Measurements from ENCODE around the gene AMZ2. TPM values are rescaled to one million over a fixed set of nuclear protein-coding genes. Genes with fewer than 3 reads are reported as not detected.
"Not testable (repeated sequence)": the region's sequence is repeated elsewhere in the genome, so short reads cannot be mapped to it uniquely, and the experiment has no call there.

AMZ2 gene
- total RNA-seq, 4 donors from 2014 or later = 38.2 to 69.9 (median 60.1) TPM

GRCh38 chr17:68257934-68258333 lies 10.1 kb downstream of the AMZ2 start:
- Histone ChIP-seq H3K36me3 (peaks cover 10 to 41% (median 33%) of the 10 kb centered on the region in 4 donors), H3K4me1 (peaks cover 0 to 15% (median 7%) of the 10 kb centered on the region in 4 donors), H3K9me3 (no peaks in the 10 kb centered on the region), H3K27ac (replicated peaks in 1 of 4) (peak overlapping the region in 1 of 4 donors; percentile 71), H3K27me3 (no peaks in the 10 kb centered on the region), H3K4me3 (no peak overlapping the region)
- intact Hi-C loops (cut with DNase I) = no loop called here
- no peak for DNase-seq (ENCODE audit: extremely low spot score)
- TF ChIP-seq CTCF (IDR thresholded peaks at IDR 0.05) = no peak
- no peak for TF ChIP-seq POLR2A (IDR thresholded peaks at IDR 0.05; ENCODE audit: low read depth)
- no peak for TF ChIP-seq EP300 (IDR thresholded peaks at IDR 0.05)
- TF ChIP-seq POLR2AphosphoS5 (IDR thresholded peaks at IDR 0.05) = no peak

DNA sequence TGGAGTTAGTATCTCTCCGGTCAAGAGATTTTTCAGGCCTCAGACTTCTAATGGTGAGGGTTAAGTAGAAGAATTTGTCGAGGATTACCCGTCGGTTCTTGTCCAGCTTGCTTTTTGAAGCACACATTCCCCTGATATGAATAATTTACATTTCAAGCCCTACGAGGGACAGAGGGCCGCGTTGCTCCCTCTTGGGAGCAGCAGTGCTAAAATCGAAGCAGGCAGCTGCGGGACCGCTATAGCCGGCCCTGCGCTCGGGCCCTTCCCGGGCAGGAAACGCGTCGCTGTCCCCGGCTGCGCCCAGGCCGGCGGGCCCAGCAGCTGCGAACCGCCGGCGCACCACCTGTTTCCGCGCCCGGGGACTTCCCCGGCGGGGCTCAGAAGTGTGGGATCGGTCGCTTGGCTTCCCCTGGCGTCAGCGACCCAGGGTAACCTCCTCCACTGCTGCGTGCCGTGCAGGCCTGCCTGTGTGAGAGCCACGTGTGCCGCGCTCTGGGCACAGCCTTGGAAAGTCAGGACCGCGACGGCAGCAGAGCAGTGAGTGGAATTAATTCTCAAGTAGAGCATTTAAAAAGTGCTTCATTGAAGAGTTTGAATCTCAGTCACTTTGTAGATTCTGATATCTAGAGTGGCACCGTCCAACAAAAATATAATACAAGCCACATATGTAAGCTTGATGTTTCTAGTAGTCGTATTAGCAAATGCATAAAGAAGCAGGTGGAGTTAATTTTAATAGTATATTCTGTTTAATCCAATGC lies 11.2 kb downstream of the AMZ2 start:
- intact Hi-C loops (cut with DNase I) = not testable (repeated sequence)

GRCh38 chr17:68259648-68259951 lies 11.8 kb downstream of the AMZ2 start:
- Histone ChIP-seq H3K4me3 (peak overlapping the region in 1 of 4 donors; percentile 31), H3K4me1 (peaks cover 3 to 20% (median 11%) of the 10 kb centered on the region in 4 donors), H3K27ac (replicated peaks in 1 of 4) (peak overlapping the region in 2 of 4 donors; percentile 71 to 76), H3K36me3 (peaks cover 10 to 28% (median 26%) of the 10 kb centered on the region in 4 donors)
- intact Hi-C loops (cut with DNase I); H3K27me3 ChIP-seq; DNase-seq (ENCODE audit: extremely low spot score); H3K9me3 ChIP-seq: not testable (repeated sequence)
- WGBS = 76% methylated on average over 3 of the region's 3 CpGs

More for the DNA sequence above, 11.2 kb downstream of the AMZ2 start:
- not testable (repeated sequence) for DNase-seq (ENCODE audit: extremely low spot score); H3K9me3 ChIP-seq; H3K27me3 ChIP-seq
- peak overlapping the region; percentile 10 to 37 (median 29) for H3K4me3 ChIP-seq
- 43% methylated on average over 9 of the region's 44 CpGs for WGBS
- peaks cover 3 to 20% (median 11%) of the 10 kb centered on the region in 4 donors for H3K4me1 ChIP-seq
- TF ChIP-seq POLR2AphosphoS5 (IDR thresholded peaks at IDR 0.05) = peak in 1 of 2 donors; percentile 55
- H3K27ac ChIP-seq (replicated peaks in 1 of 4) = peak overlapping the region in 3 of 4 donors; percentile 3 to 76 (median 71)
- peaks cover 10 to 33% (median 29%) of the 10 kb centered on the region in 4 donors for H3K36me3 ChIP-seq

GRCh38 chr17:68260051-68260762 lies 12.4 kb downstream of the AMZ2 start:
- Histone ChIP-seq H3K27ac (replicated peaks in 1 of 4) (no peak overlapping the region), H3K36me3 (peaks cover 7 to 22% (median 19%) of the 10 kb centered on the region in 4 donors), H3K9me3 (no peaks in the 10 kb centered on the region), H3K4me1 (peaks cover 3 to 20% (median 11%) of the 10 kb centered on the region in 4 donors), H3K4me3 (no peak overlapping the region), H3K27me3 (no peaks in the 10 kb centered on the region)
- intact Hi-C loops (cut with DNase I) = loop anchor here (10.0 kb wide), 1 partner anchor 175 kb away; no protein-coding TSS in a partner anchor
- WGBS = 86% methylated on average over 9 of the region's 9 CpGs
- TF ChIP-seq POLR2AphosphoS5 (IDR thresholded peaks at IDR 0.05) = no peak
- TF ChIP-seq CTCF (IDR thresholded peaks at IDR 0.05) = no peak
- no peak for TF ChIP-seq POLR2A (IDR thresholded peaks at IDR 0.05; ENCODE audit: low read depth)
- no peak for TF ChIP-seq EP300 (IDR thresholded peaks at IDR 0.05)
- no peak for DNase-seq (ENCODE audit: extremely low spot score)

DNA sequence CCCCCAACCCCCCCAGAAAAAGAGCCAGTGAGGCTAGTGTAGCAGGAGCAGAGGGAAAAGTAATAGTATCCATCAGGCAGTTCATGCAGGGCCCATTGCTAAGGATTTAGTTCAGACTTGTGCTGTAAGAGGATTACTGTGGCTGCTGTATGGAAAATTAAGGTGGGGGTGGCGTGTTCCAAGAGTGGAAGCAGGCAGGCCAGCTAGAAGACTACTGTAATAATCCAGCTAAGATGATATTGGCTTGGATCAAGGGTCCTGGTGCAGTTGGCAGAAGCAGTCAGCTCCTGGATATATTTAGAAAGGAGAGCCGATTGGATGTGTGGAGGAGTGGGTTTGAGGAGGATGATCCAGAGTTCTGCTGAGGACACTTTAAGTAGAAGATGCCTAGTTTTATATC lies 14.6 kb downstream of the AMZ2 start:
- not testable (repeated sequence) for H3K36me3 ChIP-seq; H3K27ac ChIP-seq (replicated peaks in 1 of 4); DNase-seq (ENCODE audit: extremely low spot score); H3K4me3 ChIP-seq; H3K27me3 ChIP-seq; H3K9me3 ChIP-seq
- 59% methylated on average over 2 of the region's 2 CpGs for WGBS
- intact Hi-C loops (cut with DNase I) = loop anchor here (2.0 to 10.0 kb wide), 2 partner anchors 172 to 200 kb away; no protein-coding TSS in a partner anchor
- H3K4me1 ChIP-seq = peaks cover 3 to 20% (median 11%) of the 10 kb centered on the region in 4 donors

DNA sequence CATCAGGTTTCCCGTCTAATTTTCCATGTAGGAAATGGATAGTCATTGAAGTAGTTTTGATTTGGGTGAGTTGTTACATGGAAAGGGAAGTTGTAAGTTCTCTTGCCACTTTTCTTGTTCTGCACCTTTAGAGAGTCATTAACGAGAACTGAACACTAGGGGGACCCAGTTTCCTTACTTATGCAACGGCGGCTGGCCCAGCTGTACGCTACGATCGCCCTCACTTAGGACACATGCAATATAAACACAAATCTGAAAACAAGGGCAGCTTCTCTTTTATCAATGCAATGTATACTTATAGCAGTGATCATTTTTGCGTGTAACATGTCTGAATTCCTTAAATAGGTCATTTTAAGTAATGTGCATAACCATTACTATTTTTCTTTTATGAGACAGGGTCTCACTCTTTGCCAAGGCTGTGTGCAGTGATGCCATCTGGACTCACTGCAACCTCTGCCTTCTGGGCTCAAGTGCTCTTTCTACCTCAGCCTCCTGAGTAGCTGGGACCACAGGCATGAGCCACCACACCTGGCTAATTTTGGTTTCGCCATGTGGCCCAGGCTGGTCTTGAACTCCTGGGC lies 15.3 kb downstream of the AMZ2 start:
- not testable (repeated sequence) for DNase-seq (ENCODE audit: extremely low spot score); H3K27me3 ChIP-seq; H3K4me3 ChIP-seq; H3K27ac ChIP-seq (replicated peaks in 1 of 4); H3K9me3 ChIP-seq; H3K36me3 ChIP-seq
- intact Hi-C loops (cut with DNase I) = loop anchor here (2.0 to 10.0 kb wide), 2 partner anchors 172 to 200 kb away; no protein-coding TSS in a partner anchor
- 12% methylated on average over 9 of the region's 9 CpGs for WGBS
- peak; percentile 53 to 71 (median 68) for TF ChIP-seq CTCF (IDR thresholded peaks at IDR 0.05)
- H3K4me1 ChIP-seq = peaks cover 3 to 20% (median 11%) of the 10 kb centered on the region in 4 donors

DNA sequence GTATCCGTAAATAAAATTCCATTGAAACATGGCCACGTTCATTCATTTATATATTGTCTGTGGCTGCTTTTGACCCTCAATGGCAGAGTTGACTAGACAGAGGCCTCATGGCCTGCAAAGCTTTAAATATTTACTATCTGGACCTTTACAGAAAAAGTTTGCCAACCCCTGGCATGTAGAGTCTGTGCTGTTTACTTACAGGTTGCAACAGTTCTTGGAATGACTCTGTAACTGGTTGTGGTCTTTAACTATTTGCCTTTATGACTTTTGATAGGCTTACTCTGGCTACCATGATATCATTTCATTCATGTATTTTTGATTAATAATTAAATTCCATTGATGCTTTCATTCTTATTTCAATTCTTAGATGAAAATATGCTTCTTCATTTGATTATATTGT lies 18.0 kb downstream of the AMZ2 start:
- intact Hi-C loops (cut with DNase I) = loop anchor here (10.0 kb wide), 1 partner anchor 169 kb away; no protein-coding TSS in a partner anchor
- not testable (repeated sequence) for H3K9me3 ChIP-seq; H3K4me3 ChIP-seq; H3K36me3 ChIP-seq; DNase-seq (ENCODE audit: extremely low spot score); H3K27ac ChIP-seq (replicated peaks in 1 of 4); H3K27me3 ChIP-seq; H3K4me1 ChIP-seq
- 90% methylated on average over 2 of the region's 2 CpGs for WGBS
